ENCODE results near the gene GGNBP2. TPM values are rescaled to one million over a fixed set of nuclear protein-coding genes. Genes with fewer than 3 reads are reported as not detected.

The GGNBP2 gene
- total and polyA plus RNA-seq, 2 donors, result 55.5 to 119 TPM

DNA sequence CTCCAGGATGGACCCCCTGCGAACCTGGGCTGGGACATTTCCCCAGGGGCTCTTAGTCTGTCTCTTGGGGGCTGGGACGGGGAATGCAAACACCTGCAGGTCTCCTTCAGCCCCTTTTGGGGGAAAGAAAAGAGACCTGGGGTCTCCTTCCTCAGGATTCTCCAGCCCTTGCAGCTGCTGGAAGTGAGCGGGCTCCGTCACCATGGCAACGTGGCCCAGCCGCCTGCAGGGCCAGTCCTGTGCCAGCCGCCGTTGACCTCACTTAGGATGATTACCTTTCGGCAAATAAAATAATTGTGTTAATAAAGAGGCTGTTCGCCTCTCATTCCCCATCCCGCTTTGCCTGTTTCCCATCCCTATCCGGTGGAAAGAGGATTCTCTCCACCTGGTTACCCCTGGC, 82.4 kb downstream of the GGNBP2 start:
- H3K4me3 ChIP-seq (ENCODE audit: low read length in 2 of 2), result no peak overlapping the region
- no peaks in the 10 kb centered on the region for H3K36me3 ChIP-seq (ENCODE audit: control insufficient read depth in 2 of 2, insufficient read depth in 2 of 2, low read length in 1 of 2)
- H3K9me3 ChIP-seq (ENCODE audit: control insufficient read depth in 2 of 2, insufficient read depth in 1 of 2, low read length in 1 of 2), result no peaks in the 10 kb centered on the region
- DNase-seq (ENCODE audit: low read depth in 6 of 9, low spot score in 9 of 9), result no peak
- no peaks in the 10 kb centered on the region for H3K4me1 ChIP-seq (ENCODE audit: control insufficient read depth in 2 of 2, insufficient read depth in 2 of 2, low read length in 2 of 2)
- H3K27me3 ChIP-seq (ENCODE audit: control insufficient read depth in 2 of 2, insufficient read depth in 1 of 2, low read length in 1 of 2), result peaks cover 0 to 20% of the 10 kb centered on the region in 2 donors
- WGBS, result 93% methylated on average over 12 of the region's 12 CpGs
- no peak overlapping the region for H3K27ac ChIP-seq (ENCODE audit: low read depth in 1 of 2, low read length in 1 of 2)

DNA sequence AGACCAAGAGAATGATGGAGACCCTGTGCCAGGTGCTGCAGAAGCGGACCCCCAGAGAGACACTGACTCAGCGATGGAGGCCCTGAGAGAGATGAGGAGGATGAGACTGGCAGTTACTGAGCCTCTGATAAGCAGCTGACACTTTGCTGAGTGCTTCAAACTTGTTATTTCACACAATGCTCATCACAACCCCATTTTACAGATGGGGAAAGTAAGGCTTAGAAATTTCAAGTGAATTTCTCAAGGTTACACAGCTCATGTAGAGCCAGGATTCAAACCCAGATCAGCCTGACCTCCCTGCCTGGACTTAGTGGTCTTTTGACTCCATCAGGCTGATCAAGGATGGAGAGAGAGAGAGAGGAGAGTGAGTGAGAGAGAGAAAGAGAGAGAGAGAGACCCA, 83.9 kb downstream of the GGNBP2 start:
- H3K4me1 ChIP-seq (ENCODE audit: control insufficient read depth in 2 of 2, insufficient read depth in 2 of 2, low read length in 2 of 2), result no peaks in the 10 kb centered on the region
- H3K9me3 ChIP-seq (ENCODE audit: control insufficient read depth in 2 of 2, insufficient read depth in 1 of 2, low read length in 1 of 2), result no peaks in the 10 kb centered on the region
- DNase-seq (ENCODE audit: low read depth in 6 of 9, low spot score in 9 of 9), result no peak
- no peaks in the 10 kb centered on the region for H3K36me3 ChIP-seq (ENCODE audit: control insufficient read depth in 2 of 2, insufficient read depth in 2 of 2, low read length in 1 of 2)
- H3K4me3 ChIP-seq (ENCODE audit: low read length in 2 of 2), result no peak overlapping the region
- peaks cover 0 to 35% of the 10 kb centered on the region in 2 donors for H3K27me3 ChIP-seq (ENCODE audit: control insufficient read depth in 2 of 2, insufficient read depth in 1 of 2, low read length in 1 of 2)
- WGBS, result 100% methylated on average over 2 of the region's 2 CpGs
- no peak overlapping the region for H3K27ac ChIP-seq (ENCODE audit: low read depth in 1 of 2, low read length in 1 of 2)

DNA sequence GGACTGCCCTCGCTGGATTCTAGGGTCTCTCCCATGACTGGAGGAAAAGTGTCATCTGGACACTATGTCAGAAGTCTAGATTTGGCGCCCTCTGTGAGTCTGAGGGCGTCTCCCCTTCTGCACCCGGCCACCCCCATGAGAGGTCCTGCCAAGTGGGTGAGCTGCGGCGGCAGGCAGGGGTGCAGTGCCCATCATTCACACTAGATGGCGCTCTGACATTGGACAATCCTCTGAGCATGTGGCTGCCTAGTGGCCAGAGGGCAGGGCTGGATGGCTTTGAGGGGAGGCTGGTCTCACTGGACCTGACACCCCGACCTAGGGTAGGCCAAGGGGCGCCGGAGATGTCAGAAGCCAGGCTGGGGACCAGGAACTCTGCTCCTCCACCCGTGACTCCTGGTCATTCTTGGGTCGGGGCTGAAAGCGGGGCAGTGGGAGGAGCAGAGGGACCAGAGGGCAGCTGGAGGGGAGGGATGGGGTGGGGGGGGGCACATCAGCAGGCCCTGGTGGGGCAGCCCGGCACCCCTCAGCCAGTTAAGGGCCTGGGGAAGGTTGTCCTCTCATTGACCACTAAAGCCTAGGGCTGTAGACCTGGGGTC, 84.6 kb downstream of the GGNBP2 start:
- Histone ChIP-seq H3K27me3 (ENCODE audit: control insufficient read depth in 2 of 2, insufficient read depth in 1 of 2, low read length in 1 of 2) (peaks cover 0 to 42% of the 10 kb centered on the region in 2 donors), H3K36me3 (ENCODE audit: control insufficient read depth in 2 of 2, insufficient read depth in 2 of 2, low read length in 1 of 2) (no peaks in the 10 kb centered on the region), H3K4me1 (ENCODE audit: control insufficient read depth in 2 of 2, insufficient read depth in 2 of 2, low read length in 2 of 2) (no peaks in the 10 kb centered on the region), H3K27ac (ENCODE audit: low read depth in 1 of 2, low read length in 1 of 2) (no peak overlapping the region), H3K9me3 (ENCODE audit: control insufficient read depth in 2 of 2, insufficient read depth in 1 of 2, low read length in 1 of 2) (no peaks in the 10 kb centered on the region), H3K4me3 (ENCODE audit: low read length in 2 of 2) (no peak overlapping the region)
- DNase-seq (ENCODE audit: low read depth in 6 of 9, low spot score in 9 of 9), result peak; percentile 14 to 76 (median 56)
- WGBS, result 31% methylated on average over 14 of the region's 14 CpGs

DNA sequence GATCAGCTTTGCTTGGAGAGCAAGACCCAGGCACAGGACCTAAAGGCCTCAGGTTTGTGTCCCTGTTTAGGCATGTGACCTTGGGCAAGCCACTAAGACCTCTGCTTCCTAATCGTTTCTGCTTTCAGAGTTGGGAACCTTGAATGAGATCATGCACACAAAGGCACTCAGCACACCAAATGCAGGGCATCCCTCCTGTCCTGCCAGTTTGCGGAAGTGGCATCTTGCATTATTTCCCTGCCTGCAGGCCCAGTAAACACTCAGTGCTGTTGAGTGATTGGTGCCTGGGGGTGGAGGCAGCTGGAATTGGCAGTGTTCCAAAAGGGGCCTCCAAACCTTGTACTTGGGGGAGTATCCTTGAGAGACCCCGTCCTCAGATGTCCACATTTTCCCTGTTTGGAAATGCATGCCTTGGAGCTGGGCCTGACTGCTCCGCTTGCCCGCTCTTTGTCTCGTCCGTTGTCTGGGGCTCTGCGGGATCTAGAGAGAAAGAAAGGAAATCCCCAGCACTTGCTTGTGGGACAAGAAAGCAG, 85.3 kb downstream of the GGNBP2 start:
- Histone ChIP-seq H3K4me1 (ENCODE audit: control insufficient read depth in 2 of 2, insufficient read depth in 2 of 2, low read length in 2 of 2) (no peaks in the 10 kb centered on the region), H3K36me3 (ENCODE audit: control insufficient read depth in 2 of 2, insufficient read depth in 2 of 2, low read length in 1 of 2) (no peaks in the 10 kb centered on the region), H3K27ac (ENCODE audit: low read depth in 1 of 2, low read length in 1 of 2) (no peak overlapping the region), H3K4me3 (ENCODE audit: low read length in 2 of 2) (no peak overlapping the region), H3K9me3 (ENCODE audit: control insufficient read depth in 2 of 2, insufficient read depth in 1 of 2, low read length in 1 of 2) (no peaks in the 10 kb centered on the region), H3K27me3 (ENCODE audit: control insufficient read depth in 2 of 2, insufficient read depth in 1 of 2, low read length in 1 of 2) (peaks cover 0 to 49% of the 10 kb centered on the region in 2 donors)
- no peak for DNase-seq (ENCODE audit: low read depth in 6 of 9, low spot score in 9 of 9)
- WGBS, result 73% methylated on average over 8 of the region's 8 CpGs

DNA sequence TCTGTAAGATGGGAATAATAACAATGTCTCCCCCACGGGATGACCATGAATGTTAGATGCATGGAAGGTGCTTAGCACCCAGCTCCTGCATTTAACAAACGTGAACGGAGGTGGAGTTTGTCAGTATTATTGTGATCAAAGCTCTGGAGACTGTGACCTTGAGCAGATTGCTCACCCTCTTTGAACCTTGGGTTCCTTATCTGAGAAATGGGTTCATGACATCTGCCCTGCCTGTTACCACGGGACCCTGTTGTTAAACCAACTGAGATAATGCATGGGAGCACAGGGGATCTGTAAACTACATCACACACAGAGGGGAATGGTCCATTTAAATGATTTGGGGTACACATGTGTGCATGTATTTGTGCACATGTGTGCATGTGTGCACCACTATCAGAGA, 86.3 kb downstream of the GGNBP2 start:
- 87% methylated on average over 4 of the region's 4 CpGs for WGBS
- Histone ChIP-seq H3K27ac (ENCODE audit: low read depth in 1 of 2, low read length in 1 of 2) (no peak overlapping the region), H3K27me3 (ENCODE audit: control insufficient read depth in 2 of 2, insufficient read depth in 1 of 2, low read length in 1 of 2) (peaks cover 5 to 56% of the 10 kb centered on the region in 2 donors)

DNA sequence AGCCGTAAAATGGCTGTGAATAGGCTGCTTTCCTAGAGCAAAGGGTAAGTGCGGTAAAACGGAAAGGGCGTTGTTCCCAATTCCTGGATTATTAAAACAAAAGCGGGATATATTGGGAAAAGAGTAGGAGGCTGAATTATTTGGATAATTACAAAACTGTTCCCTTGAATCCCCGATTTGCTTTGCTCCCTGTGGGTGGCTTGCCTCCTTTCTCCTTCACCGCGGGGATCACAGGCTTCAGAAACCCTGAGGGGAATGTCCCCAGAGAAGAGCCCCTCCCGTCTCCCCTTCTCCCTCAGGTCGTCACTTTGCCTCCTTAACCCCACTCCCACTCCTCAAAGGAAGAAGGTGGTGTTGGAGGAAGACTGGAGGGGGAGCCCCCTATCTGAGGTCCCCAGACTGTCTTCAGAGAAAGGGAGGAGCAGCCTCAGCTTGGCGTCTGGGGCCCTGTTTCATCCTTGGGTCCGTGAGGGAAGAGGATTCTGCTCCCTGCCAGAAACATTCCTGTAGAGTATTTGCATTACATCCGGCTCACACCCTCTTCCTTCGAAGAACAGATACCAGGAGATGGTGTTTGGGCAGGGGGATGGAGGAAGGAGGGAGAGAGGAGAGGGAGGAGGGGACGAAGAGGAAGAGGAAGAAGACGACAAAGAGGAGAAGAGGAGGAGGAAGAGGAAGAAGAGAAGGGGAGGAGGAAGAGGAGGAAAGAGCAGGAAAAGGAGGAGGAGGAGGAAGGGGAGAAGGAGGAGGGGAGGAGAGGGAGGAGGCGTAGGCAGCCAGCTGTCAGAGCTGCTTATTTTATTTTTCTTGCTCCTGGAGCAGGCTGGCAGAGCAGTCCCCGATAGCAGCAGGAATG, 88.4 kb downstream of the GGNBP2 start:
- Histone ChIP-seq H3K27me3 (ENCODE audit: control insufficient read depth in 2 of 2, insufficient read depth in 1 of 2, low read length in 1 of 2) (peaks cover 5 to 69% of the 10 kb centered on the region in 2 donors), H3K9me3 (ENCODE audit: control insufficient read depth in 2 of 2, insufficient read depth in 1 of 2, low read length in 1 of 2) (no peaks in the 10 kb centered on the region), H3K4me1 (ENCODE audit: control insufficient read depth in 2 of 2, insufficient read depth in 2 of 2, low read length in 2 of 2) (no peaks in the 10 kb centered on the region), H3K27ac (ENCODE audit: low read depth in 1 of 2, low read length in 1 of 2) (no peak overlapping the region), H3K36me3 (ENCODE audit: control insufficient read depth in 2 of 2, insufficient read depth in 2 of 2, low read length in 1 of 2) (no peaks in the 10 kb centered on the region), H3K4me3 (ENCODE audit: low read length in 2 of 2) (no peak overlapping the region)
- WGBS, result 57% methylated on average over 18 of the region's 18 CpGs
- no peak for DNase-seq (ENCODE audit: low read depth in 6 of 9, low spot score in 9 of 9)

More for the DNA sequence above, 86.3 kb downstream of the GGNBP2 start:
- no peak for DNase-seq (ENCODE audit: low read depth in 6 of 9, low spot score in 9 of 9)
- H3K4me3 ChIP-seq (ENCODE audit: low read length in 2 of 2), result no peak overlapping the region
- no peaks in the 10 kb centered on the region for H3K36me3 ChIP-seq (ENCODE audit: control insufficient read depth in 2 of 2, insufficient read depth in 2 of 2, low read length in 1 of 2)
- H3K4me1 ChIP-seq (ENCODE audit: control insufficient read depth in 2 of 2, insufficient read depth in 2 of 2, low read length in 2 of 2), result no peaks in the 10 kb centered on the region
- no peaks in the 10 kb centered on the region for H3K9me3 ChIP-seq (ENCODE audit: control insufficient read depth in 2 of 2, insufficient read depth in 1 of 2, low read length in 1 of 2)

Other genes starting within 250 kb of the GGNBP2 start
- not detected for gene TBC1D3G, start 221.0 kb upstream of the GGNBP2 start, total RNA-seq
- 0.94 TPM for gene TBC1D3G, start 221.0 kb upstream of the GGNBP2 start, polyA plus RNA-seq
- 0.05 TPM for gene TBC1D3H, start 156.5 kb upstream of the GGNBP2 start, total RNA-seq
- gene TBC1D3H, start 156.5 kb upstream of the GGNBP2 start, polyA plus RNA-seq, result 11.9 TPM
- 64.0 TPM for gene ZNHIT3, start 58.2 kb upstream of the GGNBP2 start, total RNA-seq
- gene ZNHIT3, start 58.2 kb upstream of the GGNBP2 start, polyA plus RNA-seq, result 68.0 TPM
- 24.0 TPM for gene MYO19, start 10.1 kb upstream of the GGNBP2 start, total RNA-seq
- gene MYO19, start 10.1 kb upstream of the GGNBP2 start, polyA plus RNA-seq, result 27.6 TPM
- gene PIGW, start 9.9 kb upstream of the GGNBP2 start, total RNA-seq, result 3.4 TPM
- gene PIGW, start 9.9 kb upstream of the GGNBP2 start, polyA plus RNA-seq, result 5.1 TPM
- gene DHRS11, start 47.0 kb downstream of the GGNBP2 start, total RNA-seq, result 3.0 TPM
- 5.1 TPM for gene DHRS11, start 47.0 kb downstream of the GGNBP2 start, polyA plus RNA-seq
- gene MRM1, start 56.7 kb downstream of the GGNBP2 start, total RNA-seq, result 4.9 TPM
- 6.2 TPM for gene MRM1, start 56.7 kb downstream of the GGNBP2 start, polyA plus RNA-seq